Muscle layer of duodenum (tissue), 2 donors: Measurements from ENCODE around the gene AHSA1.

Source experiments
- H3K27ac ChIP-seq: one replicate; pipeline ENCODE4 v1.7.0; 2013; ENCODE audit warnings: mild to moderate bottlenecking, low read length
- H3K27me3 ChIP-seq: one replicate; pipeline ENCODE4 v1.7.0; 2013; ENCODE audit warnings: low read depth, mild to moderate bottlenecking, control low read depth, low read length
- H3K36me3 ChIP-seq, 2 donors: one replicate each; pipeline ENCODE4 v1.7.0; 2013; ENCODE audit warnings: low read length in 2 of 2, control low read depth in 1 of 2, mild to moderate bottlenecking in 1 of 2; ENCODE audit not compliant: insufficient read depth in 2 of 2, control insufficient read depth in 1 of 2
- H3K4me1 ChIP-seq, 2 donors: one replicate each; pipeline ENCODE4 v1.7.0; 2013; ENCODE audit warnings: low read length in 2 of 2, mild to moderate bottlenecking in 2 of 2, control low read depth in 1 of 2, moderate library complexity in 1 of 2; ENCODE audit not compliant: insufficient read depth in 2 of 2, control insufficient read depth in 1 of 2
- H3K4me3 ChIP-seq, 2 donors: one replicate each; pipeline ENCODE4 v1.7.0; 2013; ENCODE audit warnings: low read length in 2 of 2, low read depth in 1 of 2, mild to moderate bottlenecking in 1 of 2
- H3K9me3 ChIP-seq, 2 donors: one replicate each; pipeline ENCODE4 v1.7.0; 2013; ENCODE audit warnings: low read length in 2 of 2, control low read depth in 1 of 2, mild to moderate bottlenecking in 1 of 2; ENCODE audit not compliant: control insufficient read depth in 1 of 2
- donor health status: healthy.

AHSA1 gene

GRCh38 chr14:77439861-77440260 is 18.0 kb upstream of the AHSA1 start:
- H3K4me3 ChIP-seq: no peak overlapping the region
- no peaks in the 10 kb centered on the region for H3K27me3 ChIP-seq
- H3K9me3 ChIP-seq: no peaks in the 10 kb centered on the region
- no peak overlapping the region for H3K27ac ChIP-seq
- H3K36me3 ChIP-seq: peaks cover 67 to 80% of the 10 kb centered on the region in 2 donors
- H3K4me1 ChIP-seq: no peaks in the 10 kb centered on the region

DNA sequence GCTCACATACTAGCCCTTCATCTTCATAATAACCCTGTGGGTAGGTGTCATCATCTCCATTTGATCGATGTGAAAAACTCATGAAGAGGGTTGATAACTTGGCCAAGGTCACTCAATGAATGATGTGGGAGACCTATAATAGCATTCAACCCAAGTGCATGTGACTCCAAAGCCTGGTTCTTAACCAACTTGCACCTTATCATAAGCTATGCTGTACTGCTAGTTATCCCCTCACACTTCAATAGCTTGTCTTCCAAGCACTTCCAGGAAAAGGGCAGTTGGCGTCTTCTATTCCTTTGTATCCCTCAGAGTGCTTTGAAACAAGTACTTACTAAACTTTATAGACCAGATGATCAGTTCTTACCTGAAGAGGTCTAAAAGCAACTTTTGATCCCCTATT is 15.7 kb upstream of the AHSA1 start:
- Histone ChIP-seq H3K9me3 (no peaks in the 10 kb centered on the region), H3K4me3 (no peak overlapping the region), H3K4me1 (no peaks in the 10 kb centered on the region), H3K36me3 (peaks cover 54 to 64% of the 10 kb centered on the region in 2 donors), H3K27ac (no peak overlapping the region), H3K27me3 (no peaks in the 10 kb centered on the region)

GRCh38 chr14:77455966-77456640 is 1.8 kb upstream of the AHSA1 start:
- H3K4me3 ChIP-seq: peak overlapping the region; percentile 97
- H3K36me3 ChIP-seq: peaks cover 10 to 27% of the 10 kb centered on the region in 2 donors
- H3K27ac ChIP-seq: no peak overlapping the region
- no peaks in the 10 kb centered on the region for H3K27me3 ChIP-seq
- H3K9me3 ChIP-seq: no peaks in the 10 kb centered on the region
- peaks cover 20 to 26% of the 10 kb centered on the region in 2 donors for H3K4me1 ChIP-seq

GRCh38 chr14:77457115-77457521 is 775 bp upstream of the AHSA1 start:
- H3K27me3 ChIP-seq: no peaks in the 10 kb centered on the region
- H3K36me3 ChIP-seq: peaks cover 19 to 30% of the 10 kb centered on the region in 2 donors
- H3K27ac ChIP-seq: peak overlapping the region; percentile 95
- peaks cover 20 to 26% of the 10 kb centered on the region in 2 donors for H3K4me1 ChIP-seq
- peak overlapping the region; percentile 97 for H3K4me3 ChIP-seq
- no peaks in the 10 kb centered on the region for H3K9me3 ChIP-seq

GRCh38 chr14:77458249-77458950 is 507 bp downstream of the AHSA1 start:
- Histone ChIP-seq H3K9me3 (no peaks in the 10 kb centered on the region), H3K4me1 (peaks cover 20 to 26% of the 10 kb centered on the region in 2 donors), H3K4me3 (peak overlapping the region; percentile 97)

GRCh38 chr14:77459072-77459723 is 1.3 kb downstream of the AHSA1 start:
- Histone ChIP-seq H3K27ac (peak overlapping the region; percentile 95), H3K9me3 (no peaks in the 10 kb centered on the region), H3K27me3 (no peaks in the 10 kb centered on the region), H3K4me1 (peaks cover 20 to 26% of the 10 kb centered on the region in 2 donors), H3K36me3 (peaks cover 35 to 45% of the 10 kb centered on the region in 2 donors), H3K4me3 (peak overlapping the region; percentile 97)

More at GRCh38 chr14:77458249-77458950, 507 bp downstream of the AHSA1 start:
- peaks cover 29 to 37% of the 10 kb centered on the region in 2 donors for H3K36me3 ChIP-seq
- H3K27ac ChIP-seq: peak overlapping the region; percentile 95
- no peaks in the 10 kb centered on the region for H3K27me3 ChIP-seq

- Histone ChIP-seq H3K27me3 (no peaks in the 10 kb centered on the region), H3K36me3 (peaks cover 54 to 66% of the 10 kb centered on the region in 2 donors), H3K4me1 (no peaks in the 10 kb centered on the region), H3K9me3 (no peaks in the 10 kb centered on the region), H3K4me3 (no peak overlapping the region), H3K27ac (no peak overlapping the region)
These were observed 9.9 kb downstream of the AHSA1 start for GRCh38 chr14:77467801-77468200.

DNA sequence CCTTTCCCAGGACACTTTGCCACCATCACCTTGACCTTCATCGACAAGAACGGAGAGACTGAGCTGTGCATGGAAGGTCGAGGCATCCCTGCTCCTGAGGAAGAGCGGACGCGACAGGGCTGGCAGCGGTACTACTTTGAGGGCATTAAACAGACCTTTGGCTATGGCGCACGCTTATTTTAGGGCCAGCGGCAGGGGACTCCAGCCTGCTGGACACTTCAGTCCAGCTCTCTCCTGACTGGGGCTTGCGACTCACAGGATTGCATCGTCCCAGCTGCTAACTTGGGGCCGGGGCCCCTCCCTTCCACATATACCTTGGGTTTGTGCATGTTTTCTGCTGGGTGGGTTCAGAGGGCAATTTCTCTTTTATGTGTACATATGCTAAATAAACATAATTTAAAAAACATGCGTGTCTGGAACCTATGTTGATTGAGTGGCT is 11.2 kb downstream of the AHSA1 start:
- H3K36me3 ChIP-seq: peaks cover 45 to 55% of the 10 kb centered on the region in 2 donors

GRCh38 chr14:77469539-77469938 is 11.6 kb downstream of the AHSA1 start:
- H3K36me3 ChIP-seq: peaks cover 41 to 50% of the 10 kb centered on the region in 2 donors

More for the DNA sequence above, 11.2 kb downstream of the AHSA1 start:
- Histone ChIP-seq H3K9me3 (no peaks in the 10 kb centered on the region), H3K4me1 (no peaks in the 10 kb centered on the region), H3K27ac (no peak overlapping the region), H3K27me3 (no peaks in the 10 kb centered on the region), H3K4me3 (no peak overlapping the region)

DNA sequence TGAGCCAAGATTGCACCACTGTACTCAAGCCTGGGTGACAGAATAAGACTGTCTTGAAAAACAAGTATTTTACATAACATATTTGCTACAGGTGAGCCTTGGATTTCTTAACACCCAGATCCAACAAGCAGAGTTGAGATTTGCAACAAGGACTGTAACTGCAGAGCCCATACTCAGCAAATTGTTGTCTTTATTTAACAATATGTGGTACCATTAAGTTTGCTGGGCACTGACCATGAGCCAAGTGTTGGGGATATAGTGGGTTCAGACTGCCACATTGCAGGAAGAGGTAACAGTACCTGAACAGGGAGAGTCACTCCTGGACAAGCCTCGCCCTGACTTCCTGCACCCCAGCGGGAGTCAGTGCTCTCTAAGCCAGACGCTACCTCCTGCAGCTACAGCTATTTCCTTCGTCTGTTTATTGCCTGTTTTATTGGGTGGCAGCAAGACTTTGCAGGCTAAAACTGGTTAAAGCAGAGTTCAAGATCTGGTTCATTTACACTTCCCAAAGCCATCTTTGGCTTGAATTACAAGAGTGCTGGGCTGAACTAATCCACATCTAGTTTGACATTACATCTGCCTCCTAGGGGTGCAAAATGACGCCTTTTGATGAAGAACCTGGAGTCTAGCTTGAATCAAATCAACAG is 12.5 kb downstream of the AHSA1 start:
- Histone ChIP-seq H3K4me3 (no peak overlapping the region), H3K27me3 (no peaks in the 10 kb centered on the region), H3K36me3 (peaks cover 33 to 42% of the 10 kb centered on the region in 2 donors), H3K9me3 (no peaks in the 10 kb centered on the region), H3K4me1 (no peaks in the 10 kb centered on the region), H3K27ac (no peak overlapping the region)

More at GRCh38 chr14:77469539-77469938, 11.6 kb downstream of the AHSA1 start:
- H3K27me3 ChIP-seq: no peaks in the 10 kb centered on the region
- no peaks in the 10 kb centered on the region for H3K4me1 ChIP-seq
- H3K9me3 ChIP-seq: no peaks in the 10 kb centered on the region
- H3K4me3 ChIP-seq: no peak overlapping the region
- H3K27ac ChIP-seq: no peak overlapping the region

DNA sequence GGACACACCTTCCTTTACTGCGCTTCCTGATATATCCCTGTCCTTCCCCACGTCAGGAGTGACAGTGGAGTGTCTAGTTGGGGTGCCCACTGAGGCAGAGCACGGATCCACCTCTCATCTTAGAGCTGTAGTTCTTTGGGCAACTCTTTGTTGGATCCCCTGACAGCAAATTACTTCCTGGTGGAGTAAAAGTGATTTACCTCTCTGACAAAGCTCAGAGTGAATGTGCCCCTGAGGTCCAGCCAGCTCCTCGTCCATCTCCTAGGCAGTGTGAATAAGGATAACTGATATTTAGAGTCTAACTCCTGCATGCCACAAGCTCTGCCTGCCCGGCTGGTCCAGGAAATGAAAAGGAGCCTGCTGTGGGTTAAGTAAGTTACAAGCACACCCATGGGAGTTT is 16.0 kb downstream of the AHSA1 start:
- Histone ChIP-seq H3K36me3 (peaks cover 9% of the 10 kb centered on the region in 2 donors), H3K4me3 (no peak overlapping the region), H3K9me3 (no peaks in the 10 kb centered on the region), H3K27me3 (no peaks in the 10 kb centered on the region), H3K4me1 (no peaks in the 10 kb centered on the region), H3K27ac (no peak overlapping the region)
